HUES64 (cell line): Measurements from ENCODE around the gene FKBP5.

Experiments used
- H3K27ac ChIP-seq: 2 replicates; pipeline ENCODE4 v1.7.0; 2013; ENCODE audit warnings: low read depth, low read length, inconsistent platforms
- H3K27me3 ChIP-seq: 2 replicates; pipeline ENCODE4 v1.6.1; 2013; ENCODE audit warnings: mild to moderate bottlenecking, low read length; ENCODE audit not compliant: insufficient read depth
- H3K36me3 ChIP-seq: 2 replicates; pipeline ENCODE4 v1.6.1; 2013; ENCODE audit warnings: mild to moderate bottlenecking, low read length; ENCODE audit not compliant: insufficient read depth
- H3K4me1 ChIP-seq: 2 replicates; pipeline ENCODE4 v1.6.1; 2013; ENCODE audit warnings: mild to moderate bottlenecking, low read length, moderate library complexity; ENCODE audit not compliant: insufficient read depth
- H3K4me3 ChIP-seq: 2 replicates; pipeline ENCODE4 v1.5.1; 2013; ENCODE audit warnings: mild to moderate bottlenecking, low read length, moderate library complexity
- H3K9ac ChIP-seq: 2 replicates; pipeline ENCODE4 v1.6.1; 2013; ENCODE audit warnings: mild to moderate bottlenecking, low read depth, low read length
- H3K9me3 ChIP-seq: 2 replicates; pipeline ENCODE4 v1.6.1; 2013; ENCODE audit warnings: low read depth, low read length; ENCODE audit not compliant: insufficient read depth
- WGBS: fragments of 150-250, 120-280 bp; methylation state at CpG from one replicate; pipeline ENCODE4 v1.1.7; 2013; ENCODE audit warnings: missing lambda C conversion rate; 5-methylcytosine and 5-hydroxymethylcytosine counted together

The FKBP5 gene

GRCh38 chr6:35590622-35591066 lies 98.1 kb downstream of the FKBP5 start:
- no peaks in the 10 kb centered on the region for H3K27me3 ChIP-seq
- H3K27ac ChIP-seq = no peak overlapping the region
- no peaks in the 10 kb centered on the region for H3K9me3 ChIP-seq
- no peak overlapping the region for H3K9ac ChIP-seq
- H3K36me3 ChIP-seq = peaks cover 42% of the 10 kb centered on the region
- WGBS = 91% methylated on average over 6 of the region's 6 CpGs
- H3K4me3 ChIP-seq = no peak overlapping the region
- no peaks in the 10 kb centered on the region for H3K4me1 ChIP-seq

GRCh38 chr6:35589904-35590303 lies 98.8 kb downstream of the FKBP5 start:
- Histone ChIP-seq H3K4me1 (no peaks in the 10 kb centered on the region), H3K9ac (no peak overlapping the region), H3K27ac (no peak overlapping the region), H3K9me3 (no peaks in the 10 kb centered on the region), H3K36me3 (peaks cover 39% of the 10 kb centered on the region), H3K27me3 (no peaks in the 10 kb centered on the region), H3K4me3 (no peak overlapping the region)
- 93% methylated on average over 3 of the region's 3 CpGs for WGBS

GRCh38 chr6:35589201-35589739 lies 99.4 kb downstream of the FKBP5 start:
- Histone ChIP-seq H3K27ac (no peak overlapping the region), H3K36me3 (peaks cover 32% of the 10 kb centered on the region), H3K27me3 (no peaks in the 10 kb centered on the region), H3K9me3 (no peaks in the 10 kb centered on the region), H3K4me1 (no peaks in the 10 kb centered on the region), H3K4me3 (no peak overlapping the region), H3K9ac (no peak overlapping the region)
- 91% methylated on average over 8 of the region's 8 CpGs for WGBS

- H3K9me3 ChIP-seq = no peaks in the 10 kb centered on the region
- no peak overlapping the region for H3K4me3 ChIP-seq
- H3K4me1 ChIP-seq = no peaks in the 10 kb centered on the region
- H3K9ac ChIP-seq = no peak overlapping the region
- H3K27me3 ChIP-seq = no peaks in the 10 kb centered on the region
- H3K36me3 ChIP-seq = peaks cover 34% of the 10 kb centered on the region
- no peak overlapping the region for H3K27ac ChIP-seq
- WGBS = 95% methylated on average over 2 of the region's 2 CpGs
Measured at GRCh38 chr6:35587167-35587566, 101.5 kb downstream of the FKBP5 start.

GRCh38 chr6:35586542-35586941 lies 102.2 kb downstream of the FKBP5 start:
- Histone ChIP-seq H3K27ac (no peak overlapping the region), H3K4me3 (no peak overlapping the region), H3K9ac (no peak overlapping the region), H3K4me1 (no peaks in the 10 kb centered on the region), H3K27me3 (no peaks in the 10 kb centered on the region), H3K9me3 (no peaks in the 10 kb centered on the region), H3K36me3 (peaks cover 30% of the 10 kb centered on the region)

- H3K4me1 ChIP-seq = no peaks in the 10 kb centered on the region
- no peaks in the 10 kb centered on the region for H3K9me3 ChIP-seq
- no peak overlapping the region for H3K9ac ChIP-seq
- peaks cover 30% of the 10 kb centered on the region for H3K36me3 ChIP-seq
- no peak overlapping the region for H3K4me3 ChIP-seq
- H3K27ac ChIP-seq = no peak overlapping the region
- no peaks in the 10 kb centered on the region for H3K27me3 ChIP-seq
Measured at GRCh38 chr6:35585658-35586057, 103.1 kb downstream of the FKBP5 start.

GRCh38 chr6:35583893-35584688 lies 104.6 kb downstream of the FKBP5 start:
- Histone ChIP-seq H3K4me3 (no peak overlapping the region), H3K27ac (no peak overlapping the region), H3K36me3 (peaks cover 23% of the 10 kb centered on the region), H3K9ac (no peak overlapping the region), H3K4me1 (no peaks in the 10 kb centered on the region), H3K27me3 (no peaks in the 10 kb centered on the region), H3K9me3 (no peaks in the 10 kb centered on the region)
- WGBS = 50% methylated on average over 5 of the region's 6 CpGs

- no peaks in the 10 kb centered on the region for H3K4me1 ChIP-seq
- no peaks in the 10 kb centered on the region for H3K9me3 ChIP-seq
- no peak overlapping the region for H3K9ac ChIP-seq
- no peak overlapping the region for H3K27ac ChIP-seq
- 76% methylated on average over 2 of the region's 2 CpGs for WGBS
- peaks cover 26% of the 10 kb centered on the region for H3K36me3 ChIP-seq
- no peak overlapping the region for H3K4me3 ChIP-seq
- no peaks in the 10 kb centered on the region for H3K27me3 ChIP-seq
Measured at GRCh38 chr6:35582315-35582714, 106.4 kb downstream of the FKBP5 start.

GRCh38 chr6:35581633-35582032 lies 107.1 kb downstream of the FKBP5 start:
- WGBS = 92% methylated on average over 6 of the region's 6 CpGs

GRCh38 chr6:35580836-35581235 lies 107.9 kb downstream of the FKBP5 start:
- Histone ChIP-seq H3K4me3 (no peak overlapping the region), H3K27ac (no peak overlapping the region), H3K9ac (no peak overlapping the region), H3K36me3 (peaks cover 27% of the 10 kb centered on the region), H3K4me1 (no peaks in the 10 kb centered on the region), H3K9me3 (no peaks in the 10 kb centered on the region), H3K27me3 (no peaks in the 10 kb centered on the region)

More at GRCh38 chr6:35581633-35582032, 107.1 kb downstream of the FKBP5 start:
- Histone ChIP-seq H3K4me3 (no peak overlapping the region), H3K27ac (no peak overlapping the region), H3K9ac (no peak overlapping the region), H3K9me3 (no peaks in the 10 kb centered on the region), H3K4me1 (no peaks in the 10 kb centered on the region), H3K27me3 (no peaks in the 10 kb centered on the region), H3K36me3 (peaks cover 28% of the 10 kb centered on the region)

- Histone ChIP-seq H3K36me3 (peaks cover 34% of the 10 kb centered on the region), H3K27ac (no peak overlapping the region), H3K9me3 (no peaks in the 10 kb centered on the region), H3K4me1 (no peaks in the 10 kb centered on the region), H3K4me3 (no peak overlapping the region), H3K27me3 (no peaks in the 10 kb centered on the region), H3K9ac (no peak overlapping the region)
- 93% methylated on average over 9 of the region's 9 CpGs for WGBS
Measured at GRCh38 chr6:35576682-35577081, 112.0 kb downstream of the FKBP5 start.
